Cardiac muscle cell (in vitro differentiated cells and primary cell): ENCODE results near the gene TUBB4A. TPM values are rescaled to one million over a fixed set of nuclear protein-coding genes. Genes with fewer than 3 reads are reported as not detected.

Source experiments
- DNase-seq, 2 donors: peaks; one replicate each; pipeline versions ENCODE4 v3.0.0 to v3.0.0-alpha.2; 2010 to 2017; ENCODE audit warnings: low read depth in 1 of 2, low spot score in 1 of 2
- H3K27ac ChIP-seq: fragments of 200-600 bp; sonication (generic); 2 replicates; pipeline ENCODE4 v1.5.1; 2016
- H3K27me3 ChIP-seq: fragments of 200-600 bp; sonication (generic); 2 replicates; pipeline ENCODE4 v1.6.0; 2016; ENCODE audit warnings: control low read depth
- H3K36me3 ChIP-seq: fragments of 200-600 bp; sonication (generic); 2 replicates; pipeline ENCODE4 v1.5.1; 2016; ENCODE audit warnings: control low read depth
- H3K4me1 ChIP-seq: fragments of 200-600 bp; sonication (generic); 2 replicates; pipeline ENCODE4 v1.8.1; 2017; ENCODE audit warnings: low read depth, mild to moderate bottlenecking, mixed run types
- H3K4me3 ChIP-seq: fragments of 200-600 bp; sonication (generic); 2 replicates; pipeline ENCODE4 v1.5.1; 2016; ENCODE audit warnings: mild to moderate bottlenecking
- H3K9me3 ChIP-seq: fragments of 200-600 bp; sonication (generic); 2 replicates; pipeline ENCODE4 v1.5.1; 2017; ENCODE audit warnings: low read depth, mild to moderate bottlenecking, control low read depth
- CTCF ChIP-seq: IDR thresholded peaks from 2 replicates; pipeline ENCODE4 v1.5.1; 2012; ENCODE audit warnings: low read depth, mild to moderate bottlenecking, low read length
- polyA plus RNA-seq: library from polyadenylated mRNA; unstranded; fragments of >200 nt; fragmentation: Nextera tagmentation; extraction: Ambion mirVana; gene quantifications from 2 replicates; pipeline ENCODE4 v1.2.1, GENCODE V29; 2016
- total RNA-seq: library from RNA; depleted of rRNA; stranded (reverse); fragments of >200 nt; gene quantifications from 2 replicates; pipeline ENCODE4 v1.2.3, GENCODE V29; 2016

Gene TUBB4A
- total and polyA plus RNA-seq, 2 experiments from 2014 or later: 18.2 to 21.6 TPM

- Histone ChIP-seq H3K27ac (no peak overlapping the region), H3K4me1 (peaks cover 5% of the 10 kb centered on the region), H3K4me3 (no peak overlapping the region), H3K27me3 (peaks cover 35% of the 10 kb centered on the region), H3K36me3 (no peaks in the 10 kb centered on the region), H3K9me3 (no peaks in the 10 kb centered on the region)
- no peak for TF ChIP-seq CTCF
- DNase-seq: no peak
Observed at GRCh38 chr19:6529351-6529750, 27.2 kb upstream of the TUBB4A start.

- Histone ChIP-seq H3K27me3 (peaks cover 28% of the 10 kb centered on the region), H3K36me3 (no peaks in the 10 kb centered on the region), H3K27ac (no peak overlapping the region), H3K9me3 (no peaks in the 10 kb centered on the region), H3K4me1 (peaks cover 5% of the 10 kb centered on the region), H3K4me3 (no peak overlapping the region)
- no peak for TF ChIP-seq CTCF
- DNase-seq: peak; percentile 1 to 59
Observed at GRCh38 chr19:6528544-6529121, 26.5 kb upstream of the TUBB4A start.

- DNase-seq: no peak
- H3K27me3 ChIP-seq: peaks cover 26% of the 10 kb centered on the region
- TF ChIP-seq CTCF: no peak
- no peaks in the 10 kb centered on the region for H3K36me3 ChIP-seq
- no peak overlapping the region for H3K4me3 ChIP-seq
- no peaks in the 10 kb centered on the region for H3K9me3 ChIP-seq
- H3K27ac ChIP-seq: peak overlapping the region; percentile 17
- peaks cover 5% of the 10 kb centered on the region for H3K4me1 ChIP-seq
Observed at GRCh38 chr19:6527893-6528543, 25.9 kb upstream of the TUBB4A start.

GRCh38 chr19:6524311-6524710, 22.2 kb upstream of the TUBB4A start:
- Histone ChIP-seq H3K27ac (no peak overlapping the region), H3K36me3 (no peaks in the 10 kb centered on the region)
- no peak for TF ChIP-seq CTCF

GRCh38 chr19:6522712-6523111, 20.6 kb upstream of the TUBB4A start:
- no peak for DNase-seq
- Histone ChIP-seq H3K27me3 (no peaks in the 10 kb centered on the region), H3K9me3 (no peaks in the 10 kb centered on the region), H3K4me3 (no peak overlapping the region), H3K36me3 (no peaks in the 10 kb centered on the region), H3K27ac (no peak overlapping the region), H3K4me1 (no peaks in the 10 kb centered on the region)
- no peak for TF ChIP-seq CTCF

More at GRCh38 chr19:6524311-6524710, 22.2 kb upstream of the TUBB4A start:
- Histone ChIP-seq H3K4me1 (no peaks in the 10 kb centered on the region), H3K9me3 (no peaks in the 10 kb centered on the region), H3K27me3 (no peaks in the 10 kb centered on the region), H3K4me3 (no peak overlapping the region)
- no peak for DNase-seq
